GM23338 (cell line): ENCODE measurements around the gene PRELP. TPM values are rescaled to one million over a fixed set of nuclear protein-coding genes. Genes with fewer than 3 reads are reported as not detected.
"Not testable (repeated sequence)": the region's sequence is repeated elsewhere in the genome, so short reads cannot be mapped to it uniquely, and the experiment has no call there.

Experiments
- ATAC-seq: fragments of 200-7000 bp; cut with Tn5 transposase; 3 replicates; pipeline ENCODE4 v1.9.1; 2020
- DNase-seq: peaks from one replicate; pipeline ENCODE4 v3.0.0-alpha.2; 2015; ENCODE audit warnings: low spot score
- H2AFZ ChIP-seq: fragments of 200-600 bp; sonication (generic); 2 replicates; pipeline ENCODE4 v1.8.0; 2016; ENCODE audit warnings: antibody characterized with exemption, mild to moderate bottlenecking, moderate library complexity
- H3F3A ChIP-seq: fragments of 200-600 bp; sonication (generic); replicated peaks from 2 replicates; pipeline ENCODE4 v1.8.0; 2017; ENCODE audit warnings: antibody characterized with exemption, mixed run types, low read depth
- H3K27ac ChIP-seq: fragments of 200-600 bp; sonication (generic); 2 replicates; pipeline ENCODE4 v1.6.1; 2016; ENCODE audit warnings: low read depth
- H3K27me3 ChIP-seq: fragments of 200-600 bp; sonication (generic); 2 replicates; pipeline ENCODE4 v1.8.0; 2016; ENCODE audit warnings: mild to moderate bottlenecking, mixed run types, moderate library complexity; ENCODE audit not compliant: insufficient read depth
- H3K36me3 ChIP-seq: fragments of 200-600 bp; sonication (generic); 2 replicates; pipeline ENCODE4 v1.8.0; 2016; ENCODE audit warnings: mild to moderate bottlenecking; ENCODE audit not compliant: insufficient read depth
- H3K4me1 ChIP-seq: fragments of 200-600 bp; sonication (generic); 2 replicates; pipeline ENCODE4 v1.8.0; 2016; ENCODE audit warnings: mild to moderate bottlenecking, moderate library complexity; ENCODE audit not compliant: insufficient read depth
- H3K4me2 ChIP-seq: fragments of 200-600 bp; sonication (generic); 2 replicates; pipeline ENCODE4 v1.7.1; 2017; ENCODE audit warnings: mixed run types
- H3K4me3 ChIP-seq: fragments of 200-600 bp; sonication (generic); 2 replicates; pipeline ENCODE4 v1.6.1; 2016; ENCODE audit warnings: mixed run types
- H3K79me2 ChIP-seq: fragments of 200-600 bp; sonication (generic); replicated peaks from 2 replicates; pipeline ENCODE4 v1.8.0; 2017; ENCODE audit warnings: mild to moderate bottlenecking; ENCODE audit not compliant: insufficient read depth
- H3K9me2 ChIP-seq: fragments of 200-600 bp; sonication (generic); 2 replicates; pipeline ENCODE4 v1.8.0; 2017; ENCODE audit not compliant: insufficient read depth
- H4K20me1 ChIP-seq: fragments of 200-600 bp; sonication (generic); replicated peaks from 2 replicates; pipeline ENCODE4 v1.8.0; 2017; ENCODE audit warnings: mild to moderate bottlenecking; ENCODE audit not compliant: insufficient read depth
- H3K27ac Mint-ChIP-seq: 2 replicates; pipeline ENCODE4 v1.8.0; 2020; ENCODE audit warnings: inconsistent platforms, mild to moderate bottlenecking, moderate library complexity, mixed read lengths
- H3K27me3 Mint-ChIP-seq: 3 replicates; pipeline ENCODE4 v1.8.0; 2022; ENCODE audit warnings: low read depth, mild to moderate bottlenecking, moderate library complexity, mixed read lengths, inconsistent platforms; ENCODE audit not compliant: insufficient read depth, poor library complexity
- H3K36me3 Mint-ChIP-seq: 3 replicates; pipeline ENCODE4 v1.8.0; 2021; ENCODE audit warnings: low read depth, mild to moderate bottlenecking, inconsistent platforms, moderate library complexity, mixed read lengths
- H3K4me1 Mint-ChIP-seq: 3 replicates; pipeline ENCODE4 v1.8.0; 2020; ENCODE audit warnings: mild to moderate bottlenecking, inconsistent platforms, mixed read lengths
- H3K4me3 Mint-ChIP-seq: 3 replicates; pipeline ENCODE4 v1.8.0; 2021; ENCODE audit warnings: moderate library complexity, mild to moderate bottlenecking, inconsistent platforms, mixed read lengths
- H3K9me3 Mint-ChIP-seq: 3 replicates; pipeline ENCODE4 v1.8.0; 2020; ENCODE audit warnings: moderate library complexity, mild to moderate bottlenecking, inconsistent platforms, mixed read lengths
- CREB1 ChIP-seq: fragments of 250-450 bp; sonication (Bioruptor Pico); IDR thresholded peaks from 2 replicates; pipeline ENCODE4 v1.5.0; 2020; ENCODE audit warnings: low read depth, mild to moderate bottlenecking, moderate library complexity
- CTCF ChIP-seq, 2 experiments: fragments of 200-600 bp in 1 of 2; sonication (generic) in 1 of 2; conservative IDR thresholded peaks; 2 replicates each; pipeline versions ENCODE4 v1.5.1 to v1.6.1; 2016 to 2017; ENCODE audit warnings: antibody characterized with exemption in 2 of 2, low read depth in 2 of 2, mild to moderate bottlenecking in 2 of 2, moderate library complexity in 1 of 2
- ETS1 ChIP-seq: IDR thresholded peaks from 2 replicates; pipeline ENCODE4 v1.6.1; 2016; ENCODE audit warnings: antibody characterized with exemption
- EZH2 ChIP-seq: fragments of 200-600 bp; sonication (generic); IDR thresholded peaks from one replicate; pipeline ENCODE4 v1.8.0; 2017; ENCODE audit warnings: antibody characterized with exemption, mild to moderate bottlenecking, low read depth; ENCODE audit not compliant: unreplicated experiment
- EZH2phosphoT487 ChIP-seq: fragments of 200-600 bp; sonication (generic); IDR thresholded peaks from one replicate; pipeline ENCODE4 v1.8.1; 2018; ENCODE audit warnings: antibody characterized with exemption; ENCODE audit not compliant: unreplicated experiment
- JUNB ChIP-seq: IDR thresholded peaks from one replicate; pipeline ENCODE4 v1.6.1; 2016; ENCODE audit warnings: antibody characterized with exemption; ENCODE audit not compliant: unreplicated experiment
- NANOG ChIP-seq: IDR thresholded peaks from 2 replicates; pipeline ENCODE4 v1.6.1; 2016; ENCODE audit warnings: antibody characterized with exemption, borderline replicate concordance
- POLR2AphosphoS5 ChIP-seq: IDR thresholded peaks from 2 replicates; pipeline ENCODE4 v1.6.1; 2016; ENCODE audit warnings: antibody characterized with exemption, low read depth
- REST ChIP-seq: IDR thresholded peaks from one replicate; pipeline ENCODE4 v1.6.1; 2018; ENCODE audit warnings: antibody characterized with exemption; ENCODE audit not compliant: unreplicated experiment
- STAT1 ChIP-seq: IDR thresholded peaks from one replicate; pipeline ENCODE4 v1.6.1; 2016; ENCODE audit warnings: antibody characterized with exemption; ENCODE audit not compliant: unreplicated experiment
- ZNF114 ChIP-seq: fragments of 250-450 bp; sonication (Bioruptor Pico); IDR thresholded peaks from 2 replicates; pipeline ENCODE4 v1.5.0; 2020; ENCODE audit warnings: mild to moderate bottlenecking, moderate library complexity
- ZNF331 ChIP-seq: fragments of 250-450 bp; sonication (Bioruptor Pico); IDR thresholded peaks from 2 replicates; pipeline ENCODE4 v1.5.0; 2020; ENCODE audit warnings: low read depth, mild to moderate bottlenecking, moderate library complexity
- polyA plus RNA-seq: library from polyadenylated mRNA; unstranded; fragments of >200 nt; fragmentation: Nextera tagmentation; extraction: Ambion mirVana; gene quantifications from 2 replicates; pipeline ENCODE4 v1.2.1, GENCODE V29; 2016
- total RNA-seq: library from RNA; depleted of rRNA; stranded (reverse); fragments of >200 nt; shearing (Covaris generic); gene quantifications from 2 replicates; pipeline ENCODE4 v1.2.3, GENCODE V29; 2014

Gene PRELP
- total and polyA plus RNA-seq, 2 experiments from 2014 or later = 0.03 TPM

- no peak for TF ChIP-seq REST
- no peak for TF ChIP-seq STAT1
- TF ChIP-seq NANOG = no peak
These were observed 42.0 kb downstream of the PRELP start (continued) for GRCh38 chr1:203517426-203518110.

- Mint-ChIP-seq H3K27me3 (peaks cover 85% of the 10 kb centered on the region), H3K4me1 (peaks cover 77% of the 10 kb centered on the region)
- not testable (repeated sequence) for H3K27ac ChIP-seq, H3K4me3 Mint-ChIP-seq, H3K9me2 ChIP-seq, H4K20me1 ChIP-seq, H3K36me3 ChIP-seq, DNase-seq, H3K4me3 ChIP-seq, H3K79me2 ChIP-seq, H3K36me3 Mint-ChIP-seq, ATAC-seq, H3K27ac Mint-ChIP-seq, H2AFZ ChIP-seq, H3F3A ChIP-seq, H3K9me3 Mint-ChIP-seq
- Histone ChIP-seq H3K4me2 (peak overlapping the region; percentile 78), H3K4me1 (peaks cover 62% of the 10 kb centered on the region), H3K27me3 (peaks cover 86% of the 10 kb centered on the region)
These were observed 42.5 kb downstream of the PRELP start for GRCh38 chr1:203518139-203518538.

DNA sequence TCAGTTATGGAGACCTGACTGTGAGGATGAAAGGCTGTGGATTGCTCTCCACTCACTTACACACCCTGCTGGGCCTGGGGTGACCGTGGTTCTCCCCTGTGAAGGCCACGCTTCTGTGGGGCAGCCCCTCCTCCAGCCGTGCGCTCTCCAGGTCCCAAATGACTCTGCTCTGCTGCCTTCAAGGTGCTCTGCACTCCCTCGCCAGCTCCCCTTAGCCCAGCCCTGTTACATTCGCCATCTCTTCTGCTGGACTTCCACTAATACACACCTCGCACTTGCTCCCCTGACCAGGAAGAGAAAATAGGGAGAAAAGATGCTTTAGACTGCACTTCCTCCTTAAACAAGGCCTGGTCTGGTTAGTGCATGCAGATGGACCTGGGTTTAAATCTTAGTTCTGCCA lies 42.9 kb downstream of the PRELP start:
- Histone ChIP-seq H3K27me3 (peaks cover 82% of the 10 kb centered on the region), H3K27ac (no peak overlapping the region), H3F3A (no peaks in the 10 kb centered on the region), H3K4me3 (peak overlapping the region; percentile 33), H2AFZ (no peak overlapping the region), H3K79me2 (no peaks in the 10 kb centered on the region), H3K4me1 (peaks cover 58% of the 10 kb centered on the region), H3K4me2 (peak overlapping the region; percentile 78), H3K36me3 (no peaks in the 10 kb centered on the region), H4K20me1 (no peaks in the 10 kb centered on the region), H3K9me2 (no peaks in the 10 kb centered on the region)
- TF ChIP-seq ZNF331 (CRISPR knock-in tag) (no peak), ZNF114 (CRISPR knock-in tag) (no peak), ETS1 (no peak), POLR2AphosphoS5 (no peak), CTCF (conservative IDR thresholded peaks at IDR 0.05; ENCODE audit: low read depth in 2 of 2) (no peak), REST (no peak), EZH2 (no peak), STAT1 (no peak), CREB1 (CRISPR knock-in tag) (no peak), JUNB (no peak), EZH2phosphoT487 (no peak), NANOG (no peak)
- ATAC-seq (no peak), DNase-seq (no peak)
- no peaks in the 10 kb centered on the region; the same call in 2 of the 3 replicates for H3K36me3 Mint-ChIP-seq
- peaks cover 74% of the 10 kb centered on the region for H3K4me1 Mint-ChIP-seq
- peaks cover 81% of the 10 kb centered on the region for H3K27me3 Mint-ChIP-seq
- H3K4me3 Mint-ChIP-seq = peak overlapping the region; percentile 63
- H3K27ac Mint-ChIP-seq = no peak overlapping the region
- H3K9me3 Mint-ChIP-seq = no peaks in the 10 kb centered on the region; the same call in 2 of the 3 replicates
